Anterior cingulate cortex (tissue), 58 donors: ENCODE results near the gene PLAGL1.

Source experiments
- DNase-seq, 58 donors: peaks; one replicate each; lab custom pipeline; 2025; lab: John Stamatoyannopoulos, UW

The PLAGL1 gene

DNA sequence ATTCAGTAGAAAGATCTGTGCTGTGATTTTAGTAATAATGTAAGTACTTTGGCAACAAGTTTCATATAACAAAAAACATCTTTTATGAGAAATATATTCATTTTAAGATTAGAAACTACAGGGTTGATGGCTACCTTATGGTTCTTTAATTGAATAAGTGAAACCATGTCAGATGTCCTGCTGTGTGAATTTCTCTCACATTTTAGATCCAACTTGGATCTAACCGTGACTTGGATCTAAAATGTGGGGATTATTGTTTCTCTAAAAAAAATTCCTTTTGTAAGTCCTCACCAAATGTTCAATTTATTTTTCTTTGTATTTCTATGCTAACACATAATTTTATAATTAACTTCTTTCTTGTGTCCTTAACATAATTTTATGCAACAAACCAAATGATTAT is 113.4 kb downstream of the PLAGL1 start:
- DNase-seq, result no peak
